GM10266 (cell line): ENCODE results near the gene FLYWCH1.
A peak's percentile ranks its signal among the peaks of the same experiment; 100 is the strongest.

Experiments
- DNase-seq: peaks from one replicate; pipeline ENCODE4 v3.0.0; 2012; ENCODE audit errors: extremely low spot score
- TF ChIP-seq, protein P1 (sequence below): IDR thresholded peaks from 2 replicates; pipeline ENCODE4 v1.5.1; 2012; ENCODE audit warnings: mild to moderate bottlenecking, low read depth; ENCODE audit not compliant: control insufficient read depth, insufficient read depth; ENCODE audit errors: missing control alignments

Gene FLYWCH1

DNA sequence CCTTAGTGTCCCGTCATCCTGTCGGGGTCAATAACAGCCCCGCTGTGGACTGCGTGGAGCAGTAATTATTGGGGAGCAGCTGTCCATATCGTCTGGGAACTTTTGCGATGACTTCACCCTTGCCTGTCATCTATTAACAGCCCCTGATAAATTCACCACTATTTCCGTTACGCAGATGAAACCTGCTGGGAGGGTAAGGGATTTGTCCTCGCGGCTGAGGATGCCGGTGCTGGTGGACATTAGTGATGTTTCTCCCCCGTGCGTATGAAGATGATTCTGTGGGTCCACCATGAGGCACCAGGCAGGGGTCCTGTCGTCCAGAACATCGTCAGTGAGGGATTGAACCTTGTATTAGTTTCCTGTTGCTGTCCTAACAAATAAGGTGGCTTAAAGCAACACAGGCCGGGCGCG, 27.7 kb upstream of the FLYWCH1 start:
- TF ChIP-seq, protein P1, sequence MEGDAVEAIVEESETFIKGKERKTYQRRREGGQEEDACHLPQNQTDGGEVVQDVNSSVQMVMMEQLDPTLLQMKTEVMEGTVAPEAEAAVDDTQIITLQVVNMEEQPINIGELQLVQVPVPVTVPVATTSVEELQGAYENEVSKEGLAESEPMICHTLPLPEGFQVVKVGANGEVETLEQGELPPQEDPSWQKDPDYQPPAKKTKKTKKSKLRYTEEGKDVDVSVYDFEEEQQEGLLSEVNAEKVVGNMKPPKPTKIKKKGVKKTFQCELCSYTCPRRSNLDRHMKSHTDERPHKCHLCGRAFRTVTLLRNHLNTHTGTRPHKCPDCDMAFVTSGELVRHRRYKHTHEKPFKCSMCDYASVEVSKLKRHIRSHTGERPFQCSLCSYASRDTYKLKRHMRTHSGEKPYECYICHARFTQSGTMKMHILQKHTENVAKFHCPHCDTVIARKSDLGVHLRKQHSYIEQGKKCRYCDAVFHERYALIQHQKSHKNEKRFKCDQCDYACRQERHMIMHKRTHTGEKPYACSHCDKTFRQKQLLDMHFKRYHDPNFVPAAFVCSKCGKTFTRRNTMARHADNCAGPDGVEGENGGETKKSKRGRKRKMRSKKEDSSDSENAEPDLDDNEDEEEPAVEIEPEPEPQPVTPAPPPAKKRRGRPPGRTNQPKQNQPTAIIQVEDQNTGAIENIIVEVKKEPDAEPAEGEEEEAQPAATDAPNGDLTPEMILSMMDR, result no peak
- DNase-seq, result no peak

DNA sequence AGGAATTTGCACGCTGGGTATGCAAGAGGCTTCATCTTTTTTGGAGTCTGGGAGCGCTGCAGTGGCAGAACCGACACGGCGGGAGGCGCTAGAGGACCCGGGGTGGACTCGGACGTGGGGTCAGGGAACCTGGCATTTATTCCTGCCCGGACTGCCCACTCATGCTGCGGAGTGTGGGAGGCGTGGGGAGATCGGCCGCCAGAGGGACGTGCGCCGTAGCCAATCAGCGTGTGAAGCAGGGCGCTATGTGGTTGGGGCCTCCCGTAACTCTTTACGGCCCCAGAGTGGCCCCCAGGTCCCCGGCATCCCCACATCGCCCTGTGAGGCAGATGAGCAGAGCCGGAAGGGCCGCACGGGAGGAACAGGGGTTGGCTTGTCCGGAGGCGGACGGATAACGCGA, 17.5 kb upstream of the FLYWCH1 start:
- DNase-seq, result no peak
- TF ChIP-seq, protein P1, result no peak

DNA sequence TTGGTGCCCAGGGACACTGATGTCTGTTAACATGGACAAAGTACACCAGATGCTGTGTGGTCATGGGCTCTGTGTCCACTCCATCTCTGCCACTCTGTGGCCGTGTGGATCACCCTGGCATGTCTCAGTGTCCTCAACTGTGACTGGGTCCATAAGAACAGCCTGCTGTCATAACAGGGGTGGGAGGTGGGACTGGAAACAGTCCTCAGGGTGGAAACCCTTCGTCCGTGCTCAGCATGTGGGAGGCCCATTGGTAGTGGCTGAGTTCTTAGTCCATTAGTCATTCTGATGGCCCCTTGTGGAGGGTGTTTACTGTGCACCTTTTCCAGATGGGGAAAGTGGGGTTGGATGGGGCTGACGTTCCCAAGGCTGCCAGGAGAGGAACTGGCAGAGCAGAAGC, 15.9 kb upstream of the FLYWCH1 start:
- no peak for DNase-seq
- TF ChIP-seq, protein P1, result no peak

DNA sequence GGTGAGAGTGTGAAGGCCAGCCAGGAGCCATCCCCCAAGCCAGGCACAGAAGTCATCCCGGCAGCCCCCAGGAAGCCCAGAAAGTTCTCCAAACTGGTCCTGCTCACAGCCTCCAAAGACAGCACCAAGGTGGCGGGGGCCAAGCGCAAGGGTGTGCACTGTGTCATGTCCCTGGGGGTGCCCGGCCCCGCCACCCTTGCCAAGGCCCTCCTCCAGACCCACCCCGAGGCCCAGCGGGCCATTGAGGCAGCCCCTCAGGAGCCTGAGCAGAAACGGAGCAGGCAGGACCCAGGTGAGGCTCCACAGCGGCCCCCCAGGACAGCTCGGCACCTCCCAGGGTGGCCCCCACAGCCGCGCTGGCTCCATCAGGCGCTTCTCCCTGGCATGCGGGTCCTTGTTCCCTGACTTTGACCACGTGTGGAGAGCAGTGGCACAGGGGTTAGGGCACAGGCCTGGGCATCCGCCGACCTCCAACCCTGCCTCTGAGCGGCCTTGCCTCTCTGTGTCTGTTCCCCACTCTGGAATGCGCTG, 15.2 kb upstream of the FLYWCH1 start:
- TF ChIP-seq, protein P1, result no peak
- no peak for DNase-seq

DNA sequence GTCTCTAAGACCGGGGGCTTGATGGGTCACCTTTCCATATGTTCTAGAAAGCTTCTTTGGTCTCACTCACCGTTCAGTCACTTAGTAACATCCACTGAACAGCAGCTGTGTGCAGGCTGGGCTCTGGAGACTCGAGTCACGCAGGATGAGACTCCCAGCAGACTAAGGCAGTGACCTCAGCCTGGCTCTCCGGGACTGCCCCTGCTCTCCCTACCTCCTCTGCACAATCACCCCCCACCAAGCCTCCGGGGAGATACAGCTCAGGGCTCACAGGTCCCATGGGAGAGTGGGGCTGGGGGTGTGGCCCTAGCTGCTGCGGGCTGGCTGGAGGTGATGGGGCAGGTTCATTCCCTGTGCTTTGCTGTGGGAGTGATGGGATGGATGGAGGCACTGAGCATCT, 14.6 kb upstream of the FLYWCH1 start:
- DNase-seq, result peak; percentile 53
- TF ChIP-seq, protein P1, result no peak

DNA sequence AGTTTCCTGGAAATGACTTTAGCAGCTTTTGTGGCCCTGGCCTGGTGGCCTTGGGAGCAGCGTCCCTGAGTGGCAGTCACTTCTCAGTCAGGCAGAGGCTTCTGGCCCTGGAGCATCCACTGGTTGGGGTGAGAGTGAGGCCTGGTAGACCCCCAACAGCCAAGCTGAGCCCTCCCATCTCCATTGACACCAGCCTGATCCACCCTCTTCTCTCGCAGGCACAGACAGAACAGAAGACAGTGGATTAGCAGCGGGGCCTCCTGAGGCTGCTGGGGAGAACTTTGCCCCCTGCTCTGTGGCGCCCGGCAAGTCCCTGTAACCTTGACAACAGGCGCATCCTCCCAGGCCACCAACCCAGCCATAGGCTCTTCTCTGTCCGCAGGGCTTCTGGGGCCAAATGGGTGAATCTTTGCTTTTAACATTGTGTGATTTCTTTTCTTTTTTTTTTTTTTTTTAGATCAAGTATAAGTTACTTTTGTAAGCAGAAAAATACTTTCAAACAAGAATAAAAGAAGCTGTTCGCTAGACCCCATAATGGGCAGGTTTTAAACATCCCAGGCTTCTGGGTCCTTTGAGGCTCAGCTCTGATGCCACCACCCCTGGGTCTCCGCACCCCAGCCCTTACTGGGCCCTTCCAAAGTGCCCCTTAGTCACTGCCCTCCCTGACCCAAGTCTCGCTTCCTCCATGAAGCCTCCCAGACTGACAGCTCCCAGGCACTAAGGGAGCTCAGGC, 12.7 kb upstream of the FLYWCH1 start:
- TF ChIP-seq, protein P1, result no peak
- DNase-seq, result no peak

DNA sequence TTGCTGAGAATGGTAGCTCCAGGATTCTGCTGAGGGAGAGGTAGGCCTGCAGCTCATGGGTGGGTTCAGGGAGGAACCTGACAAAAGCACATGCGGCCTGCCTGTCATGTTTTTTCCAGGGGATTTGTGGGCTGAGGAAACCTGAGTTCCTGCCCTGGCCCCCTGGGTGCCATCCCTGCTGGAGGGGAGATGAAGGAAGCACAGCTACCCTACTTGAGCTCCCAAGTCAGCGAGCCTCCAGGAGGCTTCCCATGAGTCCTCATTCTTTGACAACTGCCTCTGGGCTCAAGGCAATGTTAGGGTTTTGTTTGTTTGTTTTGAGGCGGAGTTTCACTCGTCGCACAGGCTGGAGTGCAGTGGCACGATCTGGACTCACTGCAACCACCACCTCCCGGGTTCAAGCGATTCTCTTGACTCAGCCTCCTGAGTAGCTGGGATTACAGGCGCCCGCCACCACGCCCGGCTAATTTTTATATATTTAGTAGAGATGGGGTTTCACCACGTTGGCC, 12.1 kb upstream of the FLYWCH1 start:
- DNase-seq, result no peak
- TF ChIP-seq, protein P1, result no peak
